Ectodermal cell (in vitro differentiated cells): ENCODE results near the gene SCUBE2.
"Not testable (repeated sequence)": the region's sequence is repeated elsewhere in the genome, so short reads cannot be mapped to it uniquely, and the experiment has no call there.

Source experiments
- H3K27ac ChIP-seq: 2 replicates; pipeline ENCODE4 v1.7.0; 2013; ENCODE audit warnings: mild to moderate bottlenecking, low read depth, low read length; ENCODE audit not compliant: insufficient read depth, poor library complexity, severe bottlenecking
- H3K27me3 ChIP-seq: 2 replicates; pipeline ENCODE4 v1.7.0; 2013; ENCODE audit warnings: mild to moderate bottlenecking, low read length; ENCODE audit not compliant: insufficient read depth, control insufficient read depth, poor library complexity, severe bottlenecking
- H3K36me3 ChIP-seq: one replicate; pipeline ENCODE4 v1.7.0; 2013; ENCODE audit warnings: low read length; ENCODE audit not compliant: control insufficient read depth, insufficient read depth
- H3K4me1 ChIP-seq: one replicate; pipeline ENCODE4 v1.7.0; 2013; ENCODE audit warnings: low read length; ENCODE audit not compliant: control insufficient read depth, insufficient read depth
- H3K4me3 ChIP-seq: 2 replicates; pipeline ENCODE4 v1.7.0; 2013; ENCODE audit warnings: low read depth, low read length, control low read depth; ENCODE audit not compliant: insufficient read depth
- H3K9me3 ChIP-seq: 2 replicates; pipeline ENCODE4 v1.7.0; 2013; ENCODE audit warnings: mild to moderate bottlenecking, low read length, moderate library complexity; ENCODE audit not compliant: control insufficient read depth
- WGBS, 2 experiments: methylation state at CpG; one replicate each; pipeline ENCODE4 v1.1.7; 2013; ENCODE audit warnings: missing lambda C conversion rate in 2 of 2; 5-methylcytosine and 5-hydroxymethylcytosine counted together

Gene SCUBE2

DNA sequence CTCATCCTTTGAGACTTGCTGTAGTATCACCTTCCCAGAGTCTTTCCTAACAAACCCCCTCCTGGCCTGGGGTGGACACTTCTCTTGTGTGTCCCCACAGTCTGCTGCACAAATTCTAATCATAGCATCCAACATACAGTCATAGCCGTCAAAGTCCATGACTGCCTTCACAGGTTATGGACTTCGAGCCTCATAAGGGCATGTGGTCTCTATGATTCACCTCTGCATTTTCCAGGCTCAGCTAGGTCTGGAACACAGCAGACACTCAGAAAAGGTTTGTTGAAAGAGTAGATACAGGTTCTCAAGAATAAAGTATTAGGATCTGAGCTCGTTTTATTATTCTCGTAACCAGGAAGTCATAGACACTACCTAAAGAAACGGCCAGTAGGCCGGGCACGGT, 13.2 kb upstream of the SCUBE2 start:
- H3K9me3 ChIP-seq = no peaks in the 10 kb centered on the region
- no peak overlapping the region for H3K4me3 ChIP-seq
- 93 to 95% methylated on average over 7 of the region's 7 CpGs for WGBS, 2 experiments
- H3K36me3 ChIP-seq = no peaks in the 10 kb centered on the region
- no peaks in the 10 kb centered on the region for H3K4me1 ChIP-seq
- no peak overlapping the region for H3K27ac ChIP-seq
- H3K27me3 ChIP-seq = no peaks in the 10 kb centered on the region

DNA sequence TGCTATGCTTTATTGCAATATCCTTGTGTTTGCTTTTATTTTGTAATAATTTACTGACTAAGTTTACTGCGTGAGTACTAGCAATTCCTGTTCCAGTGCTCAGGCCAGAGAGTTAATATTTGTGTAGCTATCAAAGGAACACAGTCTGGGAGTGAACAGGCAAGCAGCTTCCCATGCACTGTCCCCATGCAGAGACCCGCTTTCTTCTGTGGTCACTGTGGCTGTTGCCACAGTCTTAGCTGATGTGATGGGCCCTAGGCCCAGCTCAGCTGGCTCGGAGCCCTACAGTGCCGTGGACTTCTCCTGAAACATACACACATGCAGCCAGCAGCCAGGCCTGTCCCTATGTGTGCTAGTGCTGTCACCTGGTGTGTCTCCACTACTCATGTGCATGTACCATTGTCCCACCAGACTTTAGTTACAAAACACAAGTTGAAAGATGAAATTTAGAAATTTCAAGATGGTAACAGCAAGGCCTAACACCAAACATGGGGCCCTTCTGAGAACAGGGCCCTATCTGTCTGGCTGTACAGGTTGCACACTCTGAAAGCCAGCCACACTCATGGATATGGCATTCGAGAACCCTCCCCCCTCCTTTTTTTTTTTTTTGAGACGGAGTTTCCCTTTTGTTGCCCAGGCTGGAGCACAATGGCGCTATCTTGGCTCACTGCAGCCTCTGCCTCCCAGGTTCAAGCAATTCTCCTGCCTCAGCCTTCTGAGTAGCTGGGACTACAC, 12.3 kb upstream of the SCUBE2 start:
- WGBS, 2 experiments = 94 to 97% methylated on average over 7 of the region's 7 CpGs
- no peaks in the 10 kb centered on the region for H3K36me3 ChIP-seq
- no peaks in the 10 kb centered on the region for H3K9me3 ChIP-seq
- no peak overlapping the region for H3K4me3 ChIP-seq
- no peaks in the 10 kb centered on the region for H3K27me3 ChIP-seq
- no peaks in the 10 kb centered on the region for H3K4me1 ChIP-seq
- no peak overlapping the region for H3K27ac ChIP-seq

DNA sequence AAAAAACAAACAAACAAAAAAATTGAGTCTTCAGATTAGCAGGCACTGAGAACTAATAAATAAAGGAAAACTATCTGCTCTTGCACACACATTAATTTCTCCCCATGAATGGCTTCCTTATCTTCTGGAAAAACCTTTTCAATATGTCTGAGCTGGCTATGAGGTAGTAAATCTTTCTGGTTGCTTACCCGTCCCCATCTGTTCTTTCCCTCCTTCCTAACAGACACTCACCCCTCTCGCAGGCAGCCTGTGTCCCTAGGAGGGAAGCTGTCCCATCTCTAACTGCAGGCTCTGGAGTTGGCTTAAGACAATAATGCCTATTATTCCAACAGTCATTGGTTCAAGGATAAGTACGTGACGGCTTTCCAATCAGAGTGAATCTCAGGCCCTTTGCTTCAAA, 8.2 kb upstream of the SCUBE2 start:
- WGBS, 2 experiments = 75 to 87% methylated on average over 4 of the region's 4 CpGs
- Histone ChIP-seq H3K9me3 (no peaks in the 10 kb centered on the region), H3K27me3 (no peaks in the 10 kb centered on the region), H3K4me1 (no peaks in the 10 kb centered on the region), H3K27ac (no peak overlapping the region), H3K36me3 (no peaks in the 10 kb centered on the region), H3K4me3 (no peak overlapping the region)

DNA sequence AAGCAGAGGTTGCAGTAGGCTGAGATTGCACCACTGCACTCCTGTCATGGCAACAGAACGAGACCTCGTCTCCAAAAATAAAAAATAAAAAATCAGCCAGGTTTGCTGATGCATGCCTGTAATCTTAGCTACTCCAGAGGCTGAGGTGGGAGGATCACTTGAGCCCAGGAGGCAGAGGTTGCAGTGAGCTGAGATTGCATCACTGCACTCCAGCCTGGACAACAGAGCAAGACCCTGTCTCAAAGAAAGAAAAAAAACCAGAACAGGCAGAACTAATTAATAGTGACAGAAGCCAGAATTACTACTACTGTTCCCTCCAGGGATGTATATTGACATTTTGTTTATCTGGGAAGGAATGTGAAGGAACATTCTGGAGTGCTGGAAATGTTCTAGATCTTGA, 7.1 kb upstream of the SCUBE2 start:
- not testable (repeated sequence) for H3K4me1 ChIP-seq, H3K27me3 ChIP-seq, H3K9me3 ChIP-seq, H3K27ac ChIP-seq, H3K36me3 ChIP-seq, H3K4me3 ChIP-seq
- WGBS, 2 experiments = 55 to 77% methylated on average over 2 of the region's 2 CpGs

DNA sequence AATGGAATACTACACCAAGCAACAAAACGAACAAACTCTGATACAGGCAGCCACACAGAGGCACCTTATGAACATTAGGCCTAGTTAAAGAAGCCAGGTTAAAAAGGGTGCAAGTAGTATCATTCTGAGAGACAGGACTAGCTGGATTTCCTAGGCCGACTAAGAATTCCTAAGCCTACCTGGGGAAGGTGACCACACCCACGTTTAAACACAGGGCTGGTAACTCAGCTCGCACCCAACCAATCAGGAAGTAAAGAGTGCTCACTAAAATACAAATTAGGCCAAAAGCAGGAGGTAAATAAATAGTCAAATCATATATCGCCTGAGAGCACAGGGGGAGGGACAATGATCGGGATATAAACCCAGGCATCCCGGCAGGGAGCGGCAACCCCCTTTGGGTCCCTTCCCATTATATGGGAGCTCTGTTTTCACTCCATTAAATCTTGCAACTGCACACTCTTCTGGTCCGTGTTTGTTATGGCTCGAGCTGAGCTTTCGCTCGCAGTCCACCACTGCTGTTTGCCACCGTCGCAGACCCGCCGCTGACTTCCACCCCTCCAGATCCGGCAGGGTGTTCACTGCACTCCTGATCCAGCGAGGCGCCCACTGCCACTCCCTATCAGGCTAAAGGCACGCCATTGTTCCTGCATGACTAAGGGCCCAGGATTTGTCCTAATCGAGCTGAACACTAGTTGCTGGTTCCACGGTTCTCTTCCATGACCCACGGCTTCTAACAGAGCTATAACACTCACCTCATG, 6.0 kb upstream of the SCUBE2 start:
- H3K27me3 ChIP-seq, H3K36me3 ChIP-seq, H3K4me3 ChIP-seq, H3K27ac ChIP-seq, H3K4me1 ChIP-seq, H3K9me3 ChIP-seq: not testable (repeated sequence)
- 94% methylated on average over 23 of the region's 23 CpGs for WGBS, 2 experiments

DNA sequence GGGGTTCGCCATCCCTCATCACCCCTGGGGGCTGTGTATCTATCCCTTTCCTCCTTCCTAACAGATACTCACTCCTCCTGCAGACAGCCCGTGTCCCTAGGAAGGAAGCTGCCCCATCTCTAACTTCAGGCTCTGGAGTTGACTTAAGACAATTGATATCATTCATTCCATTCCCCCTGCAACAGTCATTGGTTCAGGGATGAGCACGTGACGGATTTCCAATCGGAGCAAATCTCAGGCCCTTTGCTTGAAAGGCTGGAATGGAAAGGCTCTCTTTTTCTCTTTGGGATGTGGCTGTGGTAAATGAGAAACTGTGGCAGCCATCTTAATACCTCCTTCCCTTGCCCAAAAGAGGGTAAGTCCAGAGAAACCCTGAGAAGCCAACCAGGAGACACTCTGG, 5.0 kb upstream of the SCUBE2 start:
- H3K4me3 ChIP-seq = no peak overlapping the region
- H3K27me3 ChIP-seq = peaks cover 13% of the 10 kb centered on the region
- no peaks in the 10 kb centered on the region for H3K9me3 ChIP-seq
- WGBS, 2 experiments = 92 to 97% methylated on average over 5 of the region's 5 CpGs
- no peak overlapping the region for H3K27ac ChIP-seq
- no peaks in the 10 kb centered on the region for H3K36me3 ChIP-seq
- H3K4me1 ChIP-seq = no peaks in the 10 kb centered on the region

DNA sequence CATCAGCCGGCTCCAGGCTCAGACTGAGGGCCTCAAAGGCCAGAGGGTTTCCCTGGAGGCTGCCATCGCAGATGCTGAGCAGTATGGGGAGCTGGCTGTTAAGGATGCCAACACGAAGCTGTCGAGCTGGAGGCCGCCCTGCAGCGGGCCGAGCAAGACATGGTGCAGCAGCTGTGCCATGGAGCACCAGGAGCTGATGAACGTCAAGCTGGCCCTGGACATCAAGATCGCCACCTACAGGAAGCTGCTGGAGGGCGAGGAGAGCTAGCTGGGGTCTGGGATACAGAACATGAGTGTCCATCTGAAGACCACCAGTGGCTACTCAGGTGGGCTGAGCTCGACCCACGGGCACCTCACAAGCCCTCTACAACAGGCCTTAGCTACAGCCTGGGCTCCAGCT, 4.0 kb upstream of the SCUBE2 start:
- Histone ChIP-seq H3K27ac (no peak overlapping the region), H3K9me3 (no peaks in the 10 kb centered on the region), H3K36me3 (no peaks in the 10 kb centered on the region), H3K4me1 (no peaks in the 10 kb centered on the region), H3K4me3 (no peak overlapping the region), H3K27me3 (peaks cover 23% of the 10 kb centered on the region)
- WGBS, 2 experiments = 87 to 88% methylated on average over 12 of the region's 12 CpGs

DNA sequence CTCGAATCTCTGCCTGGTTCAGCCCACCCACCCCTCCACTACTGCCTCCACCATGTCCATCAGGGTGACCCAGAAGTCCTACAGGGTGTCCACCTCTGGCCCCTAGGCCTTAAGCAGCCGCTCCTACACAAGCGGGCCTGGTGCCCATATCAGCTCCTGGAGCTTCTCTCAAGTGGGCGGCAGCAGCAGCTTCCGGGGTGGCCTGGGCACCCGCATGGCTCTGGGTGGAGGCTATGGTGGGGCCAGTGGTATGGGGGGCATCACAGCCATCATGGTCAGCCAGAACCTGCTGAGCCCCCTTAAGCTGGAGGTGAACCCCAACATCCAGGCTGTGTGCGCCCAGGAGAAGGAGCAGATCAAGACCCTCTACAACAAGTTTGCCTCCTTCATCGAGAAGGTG, 3.0 kb upstream of the SCUBE2 start:
- Histone ChIP-seq H3K9me3 (no peaks in the 10 kb centered on the region), H3K27ac (no peak overlapping the region), H3K4me3 (no peak overlapping the region), H3K27me3 (peaks cover 34% of the 10 kb centered on the region), H3K36me3 (no peaks in the 10 kb centered on the region), H3K4me1 (no peaks in the 10 kb centered on the region)
- 96% methylated on average over 8 of the region's 8 CpGs for WGBS, 2 experiments

DNA sequence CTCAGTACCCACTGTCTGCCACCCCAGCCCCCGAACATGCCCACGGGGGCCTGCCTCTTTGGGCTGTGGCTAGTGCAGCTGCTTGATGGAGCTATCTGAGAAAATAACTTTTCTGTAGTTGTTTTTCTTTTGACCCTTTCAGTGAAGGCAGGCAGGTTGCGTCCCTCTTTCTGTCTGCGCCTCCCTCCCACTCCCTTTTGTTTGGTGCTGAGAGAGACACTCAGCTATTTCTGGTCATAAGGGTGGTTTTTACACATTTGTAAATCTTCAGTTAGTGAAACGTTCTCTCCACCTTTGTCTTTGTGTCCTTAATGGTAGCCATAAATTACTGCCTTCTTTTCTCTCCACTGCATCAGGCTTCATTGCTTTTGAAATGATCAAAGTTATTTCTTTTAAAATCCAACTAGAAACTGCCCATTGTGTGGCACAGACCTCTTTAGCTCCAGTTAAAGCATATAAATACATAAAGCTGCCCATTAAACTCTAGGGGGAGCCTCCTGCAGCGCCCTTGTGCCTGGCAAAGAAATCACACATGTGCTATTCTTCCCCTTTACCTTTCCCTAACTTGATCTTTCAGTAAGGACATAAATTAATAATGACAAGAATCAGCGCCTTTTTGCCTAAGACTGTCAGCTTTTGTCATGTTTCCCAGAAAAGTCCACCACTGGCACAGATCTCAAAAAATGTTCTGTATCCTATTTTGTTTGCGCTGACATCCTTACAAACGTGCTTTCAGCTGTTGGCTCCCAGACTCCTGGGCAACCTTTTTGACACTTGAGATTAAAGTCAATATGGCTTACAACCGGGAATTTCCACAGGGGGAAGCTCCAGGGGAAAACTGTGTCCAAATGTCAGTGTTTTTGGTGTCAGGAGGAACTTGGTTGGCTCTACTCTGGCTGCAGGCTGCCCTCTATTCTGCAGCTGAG, 1.7 kb upstream of the SCUBE2 start:
- H3K27me3 ChIP-seq = peaks cover 41% of the 10 kb centered on the region
- WGBS, 2 experiments = 81 to 82% methylated on average over 10 of the region's 10 CpGs

DNA sequence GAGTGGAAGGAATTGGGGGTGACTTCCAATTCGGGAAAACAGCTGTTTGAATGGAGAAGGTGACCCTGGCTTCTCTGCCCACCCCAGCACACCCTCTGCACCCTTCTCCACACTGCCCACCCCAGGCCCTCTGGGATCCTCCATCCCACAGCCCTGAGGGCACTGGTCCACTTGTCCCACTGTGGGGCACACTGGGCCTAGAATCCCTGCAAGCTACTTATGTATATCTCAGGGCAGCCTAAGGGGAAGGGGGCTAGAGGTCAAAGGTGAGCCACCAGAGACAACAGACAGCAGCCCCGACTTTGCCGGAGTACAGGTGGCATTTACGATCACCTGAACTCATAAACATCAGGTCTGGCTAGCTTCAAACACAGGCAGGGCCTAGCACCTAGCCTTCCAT, 673 bp upstream of the SCUBE2 start:
- WGBS, 2 experiments = 86 to 87% methylated on average over 4 of the region's 4 CpGs
- peak overlapping the region; percentile 56 for H3K4me3 ChIP-seq
- no peaks in the 10 kb centered on the region for H3K36me3 ChIP-seq
- no peaks in the 10 kb centered on the region for H3K4me1 ChIP-seq
- H3K9me3 ChIP-seq = no peaks in the 10 kb centered on the region
- H3K27ac ChIP-seq = no peak overlapping the region
- peaks cover 41% of the 10 kb centered on the region for H3K27me3 ChIP-seq

More for the DNA sequence above, 1.7 kb upstream of the SCUBE2 start:
- H3K27ac ChIP-seq = no peak overlapping the region
- no peak overlapping the region for H3K4me3 ChIP-seq
- no peaks in the 10 kb centered on the region for H3K4me1 ChIP-seq
- no peaks in the 10 kb centered on the region for H3K36me3 ChIP-seq
- no peaks in the 10 kb centered on the region for H3K9me3 ChIP-seq
